Measurements from ENCODE around the gene EDARADD.
A peak's percentile ranks its signal among the peaks of the same experiment; 100 is the strongest.
"Not testable (repeated sequence)": the region's sequence is repeated elsewhere in the genome, so short reads cannot be mapped to it uniquely, and the experiment has no call there.

EDARADD gene

GRCh38 chr1:236491469-236492136 lies 97.5 kb downstream of the EDARADD start:
- DNase-seq: no peak

- no peak for DNase-seq
Observed at GRCh38 chr1:236492378-236492777, 98.3 kb downstream of the EDARADD start.

GRCh38 chr1:236494082-236494481 lies 100.0 kb downstream of the EDARADD start:
- DNase-seq: no peak

DNA sequence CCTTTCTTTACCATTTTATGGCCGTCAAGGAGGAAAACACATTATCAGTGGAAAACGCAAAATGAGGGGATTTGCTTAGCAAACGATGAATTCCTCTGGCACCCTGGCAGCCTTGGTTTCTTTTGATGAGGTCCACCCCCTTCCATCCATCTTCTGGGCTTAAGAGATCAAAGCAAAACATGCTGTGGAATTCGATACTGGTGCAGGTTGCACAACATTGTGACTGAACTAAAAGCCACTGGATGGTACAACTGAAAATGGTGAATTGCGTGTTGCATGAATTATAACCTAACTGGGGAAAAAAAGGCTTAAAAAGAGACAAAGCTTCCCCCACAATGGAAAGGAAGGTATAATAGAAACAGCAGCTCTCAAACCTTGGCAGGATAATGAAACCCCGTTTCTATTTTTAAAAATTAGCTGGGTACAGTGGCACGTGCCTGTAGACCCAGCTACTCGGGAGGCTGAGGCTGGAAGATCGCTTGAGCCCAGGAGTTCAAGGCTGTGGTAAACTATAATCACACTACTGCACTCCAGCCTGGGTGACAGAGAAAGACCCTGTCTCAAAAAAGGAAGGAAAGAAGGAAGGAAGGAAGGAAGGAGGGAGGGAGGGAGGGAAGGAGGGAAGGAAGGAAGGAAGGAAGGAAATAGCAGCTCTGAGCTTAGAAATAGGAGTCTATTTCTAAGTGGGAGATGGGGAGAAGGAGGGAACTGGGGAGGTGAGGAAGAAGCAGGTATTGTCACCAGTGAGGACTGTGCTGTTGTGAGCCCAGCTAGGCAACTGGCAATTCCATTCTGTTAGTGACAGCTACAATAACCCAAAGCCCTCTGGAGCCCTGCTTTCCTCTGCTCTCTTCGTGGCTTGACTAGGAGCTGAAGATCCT lies 100.7 kb downstream of the EDARADD start:
- DNase-seq: no peak

- no peak for DNase-seq
Observed at GRCh38 chr1:236495467-236496112, 101.5 kb downstream of the EDARADD start.

GRCh38 chr1:236497908-236498307 lies 103.8 kb downstream of the EDARADD start:
- DNase-seq: no peak

- DNase-seq: no peak
Observed at GRCh38 chr1:236501093-236501492, 107.0 kb downstream of the EDARADD start.

DNA sequence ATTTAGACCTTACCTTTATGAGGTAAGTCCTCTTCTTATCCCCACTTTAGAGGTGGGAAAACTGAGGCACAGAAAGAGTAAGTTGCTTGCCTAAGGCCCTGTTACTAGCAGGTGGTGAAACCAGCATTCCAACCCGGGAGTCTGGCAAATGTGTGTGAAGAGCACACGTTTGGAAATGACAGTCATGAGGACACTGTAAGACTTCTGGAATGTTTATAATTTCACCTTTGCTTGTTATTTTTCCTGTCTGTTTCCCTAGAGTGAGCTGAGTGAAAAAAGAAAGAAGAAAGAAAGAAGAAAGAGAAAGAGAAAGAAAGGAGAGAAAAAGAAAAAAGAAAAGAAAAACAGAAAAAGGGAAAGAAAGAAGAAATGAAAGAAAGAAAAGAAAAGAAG lies 108.5 kb downstream of the EDARADD start:
- no peak for DNase-seq

- peak; percentile 42 for DNase-seq
Observed at GRCh38 chr1:236502972-236503639, 109.0 kb downstream of the EDARADD start.

GRCh38 chr1:236504338-236504737 lies 110.3 kb downstream of the EDARADD start:
- DNase-seq: not testable (repeated sequence)

GRCh38 chr1:236507022-236507700 lies 113.1 kb downstream of the EDARADD start:
- peak; percentile 28 for DNase-seq

DNA sequence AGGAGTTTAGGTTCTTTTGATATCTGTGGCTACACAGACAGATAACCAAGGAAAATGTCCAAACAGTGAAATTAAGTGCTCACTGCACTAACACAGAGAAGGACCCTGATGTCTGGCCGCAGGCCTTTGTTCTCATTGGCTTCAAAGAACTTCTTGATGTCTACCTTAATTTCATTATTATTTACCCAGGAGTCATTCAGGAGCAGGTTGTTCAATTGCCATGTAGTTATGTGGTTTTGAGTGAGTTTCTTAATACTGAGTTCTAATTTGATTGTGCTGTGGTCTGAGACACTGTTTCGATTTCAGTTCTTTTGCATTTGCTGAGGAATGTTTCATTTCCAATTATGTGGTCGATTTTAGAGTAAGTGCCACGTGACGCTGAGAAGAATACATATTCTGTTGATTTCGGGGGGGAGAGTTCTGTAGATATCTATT lies 114.5 kb downstream of the EDARADD start:
- no peak for DNase-seq

- no peak for DNase-seq
Observed at GRCh38 chr1:236509203-236509602, 115.1 kb downstream of the EDARADD start.

DNA sequence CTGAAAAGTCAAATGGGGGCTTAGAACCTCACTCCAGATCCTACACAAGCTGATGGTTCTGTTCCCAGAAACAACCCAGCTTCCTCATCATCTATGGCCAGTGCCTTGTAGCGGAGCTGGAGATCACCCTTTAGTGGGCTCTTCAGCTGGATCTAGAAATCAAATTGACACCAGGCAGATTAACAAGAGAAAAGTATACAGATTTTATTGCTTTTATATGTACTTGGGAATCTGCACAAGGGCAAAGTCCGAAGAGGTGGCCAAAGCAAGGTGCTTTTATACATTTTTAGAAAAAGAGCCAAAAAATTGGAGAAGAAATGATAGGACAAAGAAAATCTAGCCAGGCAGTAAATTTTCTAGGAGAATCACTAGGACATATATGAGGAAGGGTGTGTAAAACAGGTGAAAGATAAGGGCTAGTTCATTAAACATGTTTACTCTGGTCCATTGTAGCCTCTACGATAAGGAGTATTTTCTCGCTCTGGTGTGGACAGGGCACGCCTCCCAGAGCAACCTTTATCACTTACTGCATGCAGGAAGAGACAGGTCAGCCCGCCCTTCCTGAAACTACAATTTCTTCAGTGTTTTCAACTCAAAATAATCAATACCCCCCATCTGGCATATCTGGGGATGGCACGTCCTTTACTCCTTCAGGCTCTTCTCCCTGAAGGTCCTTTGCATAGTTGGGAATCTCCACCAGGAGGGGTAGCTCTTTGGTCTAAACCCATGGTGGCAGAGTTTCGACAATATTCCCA lies 115.7 kb downstream of the EDARADD start:
- no peak for DNase-seq

- DNase-seq: no peak
Observed at GRCh38 chr1:236511735-236512418, 117.8 kb downstream of the EDARADD start.

DNA sequence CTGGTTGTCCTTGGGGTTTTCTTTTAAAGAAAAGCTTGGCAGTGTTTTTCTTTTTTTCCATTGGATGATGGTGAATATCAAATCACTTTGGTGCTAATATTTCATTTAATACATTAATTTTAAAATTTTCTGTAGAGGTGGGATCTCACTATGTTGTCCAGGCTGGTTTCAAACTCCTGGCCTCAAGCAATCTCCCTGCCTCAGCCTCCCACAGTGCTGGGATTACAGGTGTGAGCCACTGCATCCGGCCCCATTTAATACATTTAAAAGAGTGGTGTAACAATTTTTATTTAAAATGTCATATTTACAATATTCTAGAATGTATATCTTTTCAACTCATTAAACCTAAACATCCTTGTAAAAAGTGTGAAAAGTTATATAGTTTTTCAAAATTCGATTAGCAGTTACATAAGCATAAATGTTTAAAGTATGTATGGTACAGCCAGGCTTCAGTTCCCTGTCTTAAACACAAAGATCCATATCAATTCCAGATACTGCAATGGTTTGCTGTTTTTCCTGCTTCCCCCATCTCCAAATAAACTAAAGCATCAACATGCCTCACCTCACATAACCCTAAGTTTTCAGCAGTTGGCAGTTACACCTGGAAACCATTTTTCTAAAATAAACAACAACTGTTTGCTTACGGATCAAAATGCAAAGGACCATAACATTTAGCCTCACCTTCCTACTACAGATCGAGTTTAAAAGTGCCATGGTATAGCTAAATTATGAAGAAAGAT lies 120.8 kb downstream of the EDARADD start:
- peak; percentile 94 for DNase-seq

GRCh38 chr1:236515443-236515958 lies 121.4 kb downstream of the EDARADD start:
- peak; percentile 94 for DNase-seq

- peak; percentile 79 for DNase-seq
Observed at GRCh38 chr1:236516929-236517704, 123.0 kb downstream of the EDARADD start.

DNA sequence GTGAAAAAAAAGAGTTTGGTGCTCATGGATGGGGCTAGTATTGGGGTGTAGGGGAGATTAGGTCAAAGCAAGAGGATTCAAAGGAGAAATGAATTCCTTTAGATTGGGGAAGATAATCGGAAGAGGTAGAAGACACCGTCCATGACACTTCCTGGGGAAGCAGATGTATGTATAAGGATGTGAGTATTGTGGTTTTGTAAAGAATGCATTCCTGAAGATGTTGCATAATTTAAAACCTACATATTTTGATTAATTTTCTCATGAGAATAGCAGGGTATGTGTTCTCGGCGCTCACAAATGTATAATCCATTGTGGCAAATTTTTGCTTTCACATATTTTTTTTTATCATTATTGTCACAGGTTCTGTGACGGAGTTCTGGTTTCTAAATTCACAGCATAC lies 124.2 kb downstream of the EDARADD start:
- DNase-seq: no peak

Data from DMS79 treated with DMSO at 0.1 percent for 48 hours (cell line).